GM19099 (cell line): ENCODE results near the gene MPV17.

ENCODE experiments used
- POLR2A ChIP-seq: IDR thresholded peaks from 3 replicates; pipeline ENCODE4 v1.6.1; 2011; ENCODE audit warnings: low read depth; ENCODE audit not compliant: insufficient read length; ENCODE audit errors: extremely low read depth

Gene MPV17

DNA sequence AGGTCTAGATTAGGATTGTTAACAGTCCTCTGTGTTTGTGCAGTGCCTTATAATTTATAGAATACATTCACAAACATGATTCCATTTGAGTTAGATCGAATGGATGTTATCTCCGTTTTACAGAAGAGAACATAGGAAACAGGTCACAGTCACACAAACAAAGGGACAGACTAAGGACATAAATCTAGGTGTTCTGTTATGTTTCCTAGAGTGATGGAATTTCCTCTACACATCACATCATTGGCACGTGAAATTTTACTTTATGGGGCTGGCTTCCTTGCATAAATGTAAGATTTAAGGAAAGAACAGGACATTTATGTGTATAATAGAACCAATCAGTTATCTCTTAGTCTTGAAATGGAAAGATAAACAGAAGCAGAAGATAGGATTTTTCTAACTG, 34.3 kb downstream of the MPV17 start:
- TF ChIP-seq POLR2A: no peak

DNA sequence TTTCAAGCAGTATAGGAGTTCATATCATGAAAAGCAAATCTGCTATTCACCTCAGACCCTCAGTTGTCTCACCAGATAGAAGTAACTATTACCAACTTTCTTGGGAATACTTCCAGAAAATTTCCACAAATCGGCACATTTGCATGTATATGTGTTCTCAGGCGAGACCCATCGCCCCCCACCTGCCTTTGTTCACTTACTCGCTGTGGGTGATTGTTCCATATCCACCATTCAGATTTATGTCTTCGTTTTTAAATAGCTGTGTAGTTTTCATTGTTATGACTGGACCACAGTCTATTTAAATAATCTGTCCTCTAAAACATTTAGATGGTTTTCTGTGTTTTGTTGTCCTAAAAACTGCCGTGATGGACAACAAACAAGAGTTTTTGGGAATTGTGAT, 37.4 kb downstream of the MPV17 start:
- TF ChIP-seq POLR2A: no peak

DNA sequence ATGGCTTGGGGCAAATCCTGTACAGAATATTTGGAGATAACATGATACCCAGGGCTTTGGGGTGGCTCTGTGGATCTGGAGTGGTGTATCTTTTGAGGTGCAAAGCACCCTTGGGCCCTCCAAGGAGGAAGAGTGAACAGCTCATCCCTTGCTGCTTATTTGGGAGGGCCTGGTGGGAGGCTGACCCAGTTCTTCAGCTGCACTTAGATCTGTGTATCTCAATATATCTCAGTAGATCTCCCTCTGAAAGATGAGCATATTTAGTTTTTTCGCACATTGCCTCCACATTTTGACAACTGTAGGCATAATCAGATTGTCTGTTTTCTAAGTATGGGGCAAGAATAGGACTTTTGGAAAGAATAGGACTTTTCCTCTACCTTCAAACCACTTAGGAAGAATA, 37.9 kb downstream of the MPV17 start:
- TF ChIP-seq POLR2A: no peak

DNA sequence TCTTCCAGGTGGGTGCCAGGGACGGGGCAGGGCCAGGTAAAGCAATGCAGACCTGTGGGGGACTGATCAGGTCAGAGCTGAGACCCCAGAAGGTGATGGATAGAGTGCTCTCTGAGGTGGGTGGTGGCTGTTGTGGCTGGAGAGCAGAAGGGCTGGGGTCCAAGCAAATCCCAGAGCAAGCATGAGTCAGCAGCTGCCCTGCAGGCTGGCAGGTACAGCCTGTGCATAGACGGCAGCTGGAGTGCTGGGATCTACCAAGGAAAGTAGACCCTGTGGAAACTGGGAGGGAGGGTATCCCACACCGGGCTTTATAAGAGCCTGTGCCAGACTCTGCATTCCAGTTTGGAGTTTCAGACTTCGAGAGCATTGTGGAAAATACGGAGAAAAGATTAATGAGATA, 40.0 kb downstream of the MPV17 start:
- no peak for TF ChIP-seq POLR2A

DNA sequence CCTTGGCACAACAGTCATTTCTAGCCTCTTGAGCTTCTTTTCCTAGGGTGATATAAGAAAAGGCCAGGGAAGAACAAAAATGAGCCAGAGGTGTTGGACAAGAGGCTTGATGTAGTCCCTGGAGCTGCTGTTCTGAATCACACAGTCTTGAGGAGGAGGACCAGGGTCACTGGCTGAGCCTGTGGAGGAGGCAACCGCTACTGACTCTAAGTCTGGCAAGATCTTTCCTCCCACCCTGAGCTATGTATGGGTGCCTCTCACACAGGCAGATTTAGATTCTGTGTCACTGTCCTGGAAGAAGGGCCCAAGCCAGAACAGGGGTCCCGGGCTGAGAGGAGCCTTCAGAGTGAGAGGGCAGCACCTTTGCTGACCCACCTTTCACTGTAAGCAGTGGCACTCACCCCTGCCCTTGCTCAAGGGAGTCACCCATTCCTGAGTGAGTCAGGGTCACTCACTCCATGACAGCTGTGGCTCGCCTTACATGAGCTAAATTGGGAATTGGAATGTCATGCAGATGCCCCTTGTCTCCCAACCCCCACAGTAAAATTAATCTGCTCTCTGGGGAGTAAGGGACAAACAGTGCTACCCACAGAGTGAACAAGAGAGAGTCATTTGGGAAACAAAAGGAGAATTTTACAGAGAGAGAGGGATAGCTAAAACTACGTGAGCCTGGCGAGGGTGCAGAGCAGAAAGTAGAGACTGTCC, 40.9 kb downstream of the MPV17 start, which contains the start of gene TRIM54:
Gene TRIM54, plus strand, starts transcription at position 575 of the 705 bp plus-strand sequence. CDS start 303 bp downstream, outside the sequence.
- no peak for TF ChIP-seq POLR2A

DNA sequence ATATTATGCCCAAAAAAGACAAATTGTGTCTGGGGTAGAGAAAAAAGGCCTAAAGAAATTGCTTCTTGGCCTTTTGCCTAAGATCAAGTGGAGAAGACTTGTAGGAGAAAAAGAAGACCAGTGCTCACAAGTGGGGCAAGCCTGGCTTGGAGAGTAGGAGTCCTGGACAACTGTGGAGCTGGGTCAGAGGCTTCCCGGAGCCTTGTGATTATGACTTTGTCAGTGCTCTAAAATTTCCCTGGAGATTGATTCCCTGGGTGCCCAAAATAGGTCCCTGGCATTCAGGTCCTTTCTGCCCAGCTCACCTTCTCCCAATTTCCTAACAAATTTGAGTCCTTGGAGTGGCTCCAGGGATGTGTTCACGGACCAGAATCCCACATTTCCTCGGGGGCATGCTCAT, 41.5 kb downstream of the MPV17 start:
- TF ChIP-seq POLR2A: no peak

DNA sequence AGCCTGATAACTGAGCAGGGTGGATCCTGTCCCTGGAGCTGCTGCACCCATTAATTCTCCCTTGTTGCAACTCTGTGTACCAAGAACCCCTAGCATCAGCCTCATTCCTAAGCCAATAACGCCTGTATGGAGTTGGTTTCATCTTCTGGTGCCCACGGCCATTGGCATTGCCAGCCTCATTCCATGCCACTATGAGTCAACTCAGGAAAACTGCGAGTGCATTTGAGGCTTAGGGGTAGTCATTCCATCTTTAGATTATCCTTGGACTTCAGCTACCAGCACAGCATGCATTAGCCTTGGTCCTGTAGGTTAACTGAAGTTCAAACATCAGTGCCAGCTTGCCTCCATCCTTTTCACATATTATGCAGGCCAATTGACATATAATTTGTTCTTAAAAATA, 42.1 kb downstream of the MPV17 start:
- TF ChIP-seq POLR2A: no peak

DNA sequence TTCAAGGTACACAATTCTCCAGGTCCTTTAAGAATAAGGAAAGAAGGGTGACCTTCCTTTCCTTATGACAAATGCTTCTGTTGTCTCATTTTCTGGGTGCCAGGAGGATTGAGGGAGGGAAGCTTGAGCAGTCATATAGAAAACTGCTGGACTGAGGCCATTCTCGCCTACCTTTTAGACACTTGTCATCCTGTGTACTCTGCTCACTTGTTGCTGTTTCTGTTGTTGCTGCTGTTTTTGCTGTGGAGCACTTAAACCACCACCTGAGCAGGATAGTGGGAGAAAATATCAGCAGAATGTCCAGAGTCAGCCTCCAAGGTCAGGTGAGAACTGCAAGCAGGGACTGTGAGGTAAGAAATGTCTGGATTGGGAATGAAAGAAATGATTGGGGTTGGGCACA, 44.9 kb downstream of the MPV17 start:
- no peak for TF ChIP-seq POLR2A

DNA sequence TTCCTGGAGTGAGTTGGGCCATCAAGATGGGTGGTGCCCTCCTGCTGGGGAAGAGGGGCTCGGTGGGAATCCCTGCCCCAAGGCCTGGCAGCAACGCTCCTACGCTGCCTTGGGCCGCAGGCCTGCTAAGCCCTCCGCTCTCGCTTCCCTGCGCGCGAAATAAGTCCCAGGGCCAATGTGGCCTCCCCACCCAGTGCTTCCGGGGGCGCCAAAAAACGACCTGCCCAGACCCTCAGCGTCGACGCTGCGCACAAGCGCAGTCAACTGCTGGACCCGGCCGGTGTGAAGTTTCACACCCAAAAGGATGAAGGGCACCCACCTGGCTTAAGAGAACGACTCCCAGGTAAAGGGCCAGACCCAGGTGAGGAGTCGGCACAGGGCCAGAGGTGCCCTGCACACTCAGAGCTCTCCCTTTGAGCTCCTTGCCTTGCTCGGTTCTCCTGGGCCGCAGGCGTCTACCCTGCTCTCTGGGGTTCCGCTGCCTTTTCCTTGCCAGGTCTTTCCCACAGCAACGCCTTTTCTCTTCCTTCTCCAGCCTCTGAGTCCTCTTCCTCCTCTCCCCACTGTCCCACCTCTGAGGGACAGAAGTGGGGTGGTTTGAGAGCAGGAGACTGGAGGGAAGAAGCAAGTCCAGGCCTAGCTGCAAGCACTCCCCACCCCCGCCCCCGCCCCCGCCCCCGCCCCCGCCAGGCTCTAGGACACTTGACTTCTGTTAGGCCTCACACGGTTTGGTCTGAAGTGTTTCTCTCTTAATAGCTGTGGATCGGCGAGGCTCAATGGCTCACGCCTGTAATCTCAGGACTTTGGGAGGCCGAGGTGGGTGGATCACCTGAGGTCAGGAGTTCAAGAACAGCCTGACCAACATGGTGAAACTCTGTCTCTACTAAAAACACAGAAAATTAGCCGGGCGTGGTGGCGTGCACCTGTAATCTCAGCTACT, 47.4 kb downstream of the MPV17 start, which contains the start of gene DNAJC5G:
Gene DNAJC5G, plus strand, starts transcription at position 223 of the 940 bp plus-strand sequence. CDS start 1,296 bp downstream, outside the sequence.
- TF ChIP-seq POLR2A: no peak

DNA sequence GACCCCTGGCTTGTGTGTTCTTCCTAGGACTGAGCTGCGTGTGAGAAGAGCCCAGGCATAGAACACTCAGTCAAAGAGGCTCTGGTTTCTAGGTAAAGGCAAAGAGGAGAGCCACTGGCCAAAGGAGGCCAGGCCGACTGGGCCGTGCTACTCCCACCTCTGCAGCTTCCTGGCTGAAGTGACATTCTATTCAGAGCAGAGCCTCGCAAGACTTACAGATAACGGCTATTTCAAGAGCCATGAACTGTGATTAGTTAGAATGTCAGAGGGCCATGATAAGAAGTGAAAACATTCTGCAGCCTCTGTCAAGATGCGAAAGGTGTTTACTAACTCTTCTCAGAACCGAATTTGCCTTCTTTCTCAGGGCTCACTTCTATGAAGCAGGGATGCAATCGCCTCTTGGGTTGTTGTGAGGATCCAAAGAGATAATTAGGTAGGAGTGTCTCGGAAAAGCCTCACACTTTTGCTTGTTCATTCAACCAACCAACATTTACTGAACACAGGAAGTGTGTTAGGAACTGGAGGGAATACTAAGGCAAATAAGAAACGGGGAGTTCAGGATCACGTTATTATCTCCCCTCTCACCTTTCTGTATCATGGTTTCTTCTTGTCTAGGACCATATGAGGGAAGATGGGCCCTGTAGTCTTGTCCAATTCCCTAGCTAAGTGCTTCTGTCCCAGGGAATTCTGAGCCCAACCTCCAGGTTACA, 51.1 kb downstream of the MPV17 start:
- no peak for TF ChIP-seq POLR2A

DNA sequence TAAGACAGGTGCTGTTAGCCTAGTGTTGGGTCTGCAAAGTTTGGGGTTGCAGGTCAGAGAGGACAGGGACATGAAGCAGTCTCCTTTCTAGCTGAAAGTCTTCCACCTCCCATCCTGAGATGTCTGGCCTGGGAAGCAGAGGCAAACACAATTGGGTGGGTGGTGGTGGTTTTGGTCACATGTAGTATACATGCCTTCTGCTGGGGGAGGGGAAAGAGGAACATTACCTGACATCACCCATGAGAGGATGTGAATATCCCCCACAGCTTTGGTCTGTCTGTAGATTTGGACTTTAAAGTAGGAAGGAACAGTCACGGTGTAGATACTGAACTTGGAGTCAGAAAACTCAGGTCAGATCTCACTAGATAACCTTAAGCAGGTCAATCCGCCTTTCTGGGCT, 52.2 kb downstream of the MPV17 start:
- no peak for TF ChIP-seq POLR2A

DNA sequence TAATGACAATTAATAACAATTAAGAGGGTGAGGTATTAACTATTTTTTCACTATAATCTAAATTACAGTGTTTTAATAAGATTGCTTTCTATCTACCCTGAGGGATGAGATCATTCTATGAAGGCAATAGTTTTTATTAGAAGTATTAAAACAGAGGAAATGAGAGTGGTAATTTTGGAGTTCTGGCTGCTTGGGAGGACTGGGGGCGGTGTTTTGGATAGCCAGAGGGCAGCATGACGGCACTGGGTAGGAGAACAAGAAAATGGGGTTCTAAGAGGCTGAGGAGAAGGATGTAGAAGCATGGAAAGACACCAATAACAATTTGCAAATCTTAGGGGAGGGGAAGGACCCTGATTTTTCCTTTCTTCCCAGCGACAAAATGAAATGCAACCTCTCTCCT, 52.8 kb downstream of the MPV17 start:
- TF ChIP-seq POLR2A: no peak

DNA sequence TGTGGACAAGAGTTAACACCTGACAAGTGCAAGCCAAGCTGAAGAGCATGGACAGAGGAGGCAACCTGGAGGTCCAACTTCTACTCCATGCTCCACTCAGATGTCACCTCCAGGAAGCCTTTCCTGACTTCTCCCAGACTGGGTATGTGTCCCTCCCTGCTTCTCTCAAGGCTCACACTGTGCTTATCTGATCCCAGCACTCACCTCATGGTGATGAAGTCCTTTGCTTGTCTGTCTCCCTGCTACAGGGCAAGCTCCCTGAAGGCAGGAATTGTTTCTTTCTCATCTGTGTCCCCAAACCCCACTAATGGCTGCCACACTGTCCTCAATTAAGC, 57.4 kb downstream of the MPV17 start:
- TF ChIP-seq POLR2A: no peak

DNA sequence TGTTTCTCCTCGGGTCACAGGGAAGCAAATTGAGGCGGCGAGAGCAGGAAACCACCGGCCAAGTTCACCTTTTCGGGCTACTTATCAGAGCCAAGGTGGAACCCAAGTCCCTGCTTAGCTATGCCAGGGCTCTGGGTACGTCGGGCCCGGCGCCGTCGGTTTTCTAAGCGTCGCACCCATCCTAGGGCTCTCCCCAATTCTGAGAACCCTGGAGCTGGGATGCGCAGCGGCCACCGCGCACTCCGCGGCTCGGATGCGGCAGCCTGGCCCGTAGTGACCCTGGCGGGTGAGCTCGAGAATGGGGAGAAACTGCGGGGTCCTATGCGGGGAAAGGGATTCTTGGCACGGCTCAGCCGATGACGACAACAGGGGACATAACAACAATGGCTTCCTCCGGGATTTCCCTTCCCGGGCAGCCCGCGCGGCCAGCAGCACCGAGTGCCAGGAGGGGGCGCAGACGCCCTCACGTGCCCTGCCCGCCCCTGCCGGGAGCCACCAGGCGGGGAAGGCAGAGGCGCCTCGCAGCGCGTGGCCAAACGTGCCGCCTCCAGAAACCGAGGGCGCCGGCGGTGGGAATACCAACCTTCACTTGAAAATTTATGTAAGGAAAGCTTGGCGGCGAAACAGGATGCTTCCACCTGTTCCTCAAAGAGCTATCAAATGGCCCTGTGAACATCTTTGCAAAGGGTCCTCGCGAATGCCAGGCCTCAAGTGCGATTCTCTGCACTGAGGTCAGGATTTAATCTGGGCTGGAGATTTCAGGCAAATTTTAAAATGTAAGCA, 58.0 kb downstream of the MPV17 start:
- no peak for TF ChIP-seq POLR2A

DNA sequence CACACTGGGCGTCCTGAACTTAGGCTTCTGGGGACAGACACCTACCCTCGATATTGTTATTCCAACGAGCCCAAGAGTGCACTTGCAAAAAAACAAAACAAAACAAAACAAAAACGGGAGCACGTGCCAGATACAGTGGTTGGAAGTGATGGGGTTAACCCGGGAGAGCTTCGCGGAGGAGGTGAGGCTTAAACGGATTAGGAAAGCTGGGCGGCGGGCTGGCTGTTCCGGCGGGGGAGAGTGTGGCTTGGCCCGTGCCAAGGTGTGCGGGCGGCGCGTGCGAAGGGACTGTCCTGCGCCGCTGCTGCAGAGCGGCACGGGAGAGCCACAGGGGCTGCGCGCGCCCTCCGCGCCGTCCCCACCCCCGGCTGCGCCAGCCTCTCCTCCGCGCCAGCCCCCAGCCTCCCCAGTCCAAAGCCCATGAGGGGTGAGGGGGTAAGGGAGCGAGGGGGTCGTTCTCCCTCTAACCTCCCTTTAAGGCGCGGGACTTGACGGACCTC, 58.6 kb downstream of the MPV17 start:
- no peak for TF ChIP-seq POLR2A
